Immature natural killer cell (primary cell): ENCODE results near the gene KIRREL3. TPM values are rescaled to one million over a fixed set of nuclear protein-coding genes. Genes with fewer than 3 reads are reported as not detected.

Experiments used
- DNase-seq, 3 donors: peaks; one replicate each; pipeline ENCODE4 v3.0.0; 2022; ENCODE audit warnings: mixed read lengths in 1 of 3
- H3K27ac Mint-ChIP-seq, 6 donors: one replicate each; pipeline ENCODE4 v1.8.0; 2020; ENCODE audit warnings: mixed read lengths in 6 of 6, mild to moderate bottlenecking in 5 of 6, inconsistent platforms in 4 of 6, moderate library complexity in 3 of 6
- H3K27me3 Mint-ChIP-seq, 3 donors: one replicate each; pipeline ENCODE4 v1.8.0; 2020 to 2021; ENCODE audit warnings: low read depth in 3 of 3, mild to moderate bottlenecking in 3 of 3, mixed read lengths in 3 of 3, moderate library complexity in 3 of 3, inconsistent platforms in 1 of 3
- H3K36me3 Mint-ChIP-seq, 3 donors: one replicate each; pipeline ENCODE4 v1.8.0; 2020; ENCODE audit warnings: mixed read lengths in 3 of 3, inconsistent platforms in 2 of 3, mild to moderate bottlenecking in 2 of 3
- H3K4me1 Mint-ChIP-seq, 2 donors: one replicate each; pipeline ENCODE4 v1.8.0; 2020; ENCODE audit warnings: inconsistent platforms in 2 of 2, mild to moderate bottlenecking in 2 of 2, mixed read lengths in 2 of 2, moderate library complexity in 1 of 2
- H3K4me3 Mint-ChIP-seq, 5 donors: one replicate each; pipeline ENCODE4 v1.8.0; 2020; ENCODE audit warnings: mild to moderate bottlenecking in 5 of 5, mixed read lengths in 5 of 5, inconsistent platforms in 3 of 5, moderate library complexity in 3 of 5
- H3K9me3 Mint-ChIP-seq, 6 donors: one replicate each; pipeline ENCODE4 v1.8.0; 2020; ENCODE audit warnings: mild to moderate bottlenecking in 6 of 6, mixed read lengths in 6 of 6, inconsistent platforms in 4 of 6, moderate library complexity in 3 of 6
- polyA plus RNA-seq, 3 donors: library from polyadenylated mRNA; unstranded; fragments of 300-500 nt; fragmentation: Illumina TruSeq; gene quantifications; one replicate each; pipeline ENCODE4 v1.2.3, GENCODE V29; 2021

KIRREL3 gene
- polyA plus RNA-seq, 3 donors from 2014 or later, result 0.66 TPM; not detected in 2

DNA sequence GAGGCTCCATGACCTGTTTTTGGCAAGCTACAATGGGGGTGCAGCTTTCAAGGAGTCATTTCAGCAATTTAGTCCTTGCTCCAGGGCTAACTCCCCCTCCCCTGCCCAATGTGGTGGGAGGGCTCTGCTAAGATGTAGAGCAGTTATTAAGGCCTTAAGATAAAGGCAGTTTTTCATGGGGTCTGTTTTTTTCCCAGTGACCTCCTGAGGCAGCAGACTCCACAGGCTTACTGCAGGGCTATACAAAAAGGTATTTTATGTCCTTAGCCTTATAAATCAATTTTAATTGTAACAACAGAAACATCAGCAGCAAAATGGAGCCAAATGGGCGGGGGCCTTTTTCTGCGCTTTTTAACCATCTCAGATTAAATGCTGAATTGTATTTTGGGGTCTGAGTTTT, 192.3 kb downstream of the KIRREL3 start:
- Mint-ChIP-seq H3K36me3 (no peaks in the 10 kb centered on the region), H3K9me3 (no peaks in the 10 kb centered on the region), H3K27me3 (peaks cover 4 to 10% (median 8%) of the 10 kb centered on the region in 3 donors), H3K27ac (no peak overlapping the region), H3K4me3 (no peak overlapping the region), H3K4me1 (no peaks in the 10 kb centered on the region)
- no peak for DNase-seq

DNA sequence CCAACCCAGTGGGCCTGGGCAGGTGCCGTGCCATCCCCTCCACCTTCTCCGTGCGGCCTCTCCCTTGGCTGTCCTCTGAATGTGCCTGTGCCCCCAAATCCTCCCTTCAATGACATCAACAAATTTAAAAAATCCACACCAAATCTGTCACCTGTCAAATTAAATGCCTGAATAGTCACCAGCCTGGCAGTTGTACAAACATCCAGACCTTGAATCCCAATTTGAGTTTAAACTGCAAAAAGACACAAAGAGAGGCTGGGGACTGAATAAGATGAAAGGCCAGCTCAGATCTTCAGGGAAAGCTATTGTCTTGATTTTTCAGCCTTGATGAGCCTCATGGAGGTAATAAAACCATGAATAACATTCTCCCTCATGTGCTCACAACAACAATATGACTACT, 194.7 kb downstream of the KIRREL3 start:
- DNase-seq, result no peak
- H3K27me3 Mint-ChIP-seq, result peaks cover 4 to 11% (median 10%) of the 10 kb centered on the region in 3 donors
- no peak overlapping the region for H3K27ac Mint-ChIP-seq
- no peaks in the 10 kb centered on the region for H3K4me1 Mint-ChIP-seq
- no peak overlapping the region for H3K4me3 Mint-ChIP-seq
- H3K36me3 Mint-ChIP-seq, result no peaks in the 10 kb centered on the region
- H3K9me3 Mint-ChIP-seq, result no peaks in the 10 kb centered on the region

DNA sequence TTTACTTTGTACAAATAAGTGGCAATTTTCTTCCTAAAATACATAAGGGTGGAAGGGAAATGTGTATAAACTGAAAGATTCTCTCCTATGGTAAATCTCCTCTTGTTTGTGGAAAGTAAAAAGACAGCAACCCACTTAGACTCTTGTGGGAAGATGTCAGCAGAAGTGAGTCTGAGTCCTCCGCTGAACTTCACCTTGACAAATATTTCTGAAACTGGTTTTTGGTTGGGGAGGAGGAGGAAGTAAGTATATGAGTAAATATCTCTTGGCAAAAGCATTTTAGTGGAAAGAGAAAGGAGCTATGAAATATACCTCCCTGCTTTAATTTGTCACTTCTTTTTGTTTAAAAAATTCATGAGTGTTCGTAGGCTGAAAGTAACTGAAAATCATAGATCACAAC, 196.2 kb downstream of the KIRREL3 start:
- H3K4me1 Mint-ChIP-seq, result no peaks in the 10 kb centered on the region
- H3K4me3 Mint-ChIP-seq, result no peak overlapping the region
- no peak overlapping the region for H3K27ac Mint-ChIP-seq
- no peaks in the 10 kb centered on the region for H3K36me3 Mint-ChIP-seq
- H3K27me3 Mint-ChIP-seq, result peaks cover 1 to 9% (median 6%) of the 10 kb centered on the region in 3 donors
- DNase-seq, result no peak
- no peaks in the 10 kb centered on the region for H3K9me3 Mint-ChIP-seq

DNA sequence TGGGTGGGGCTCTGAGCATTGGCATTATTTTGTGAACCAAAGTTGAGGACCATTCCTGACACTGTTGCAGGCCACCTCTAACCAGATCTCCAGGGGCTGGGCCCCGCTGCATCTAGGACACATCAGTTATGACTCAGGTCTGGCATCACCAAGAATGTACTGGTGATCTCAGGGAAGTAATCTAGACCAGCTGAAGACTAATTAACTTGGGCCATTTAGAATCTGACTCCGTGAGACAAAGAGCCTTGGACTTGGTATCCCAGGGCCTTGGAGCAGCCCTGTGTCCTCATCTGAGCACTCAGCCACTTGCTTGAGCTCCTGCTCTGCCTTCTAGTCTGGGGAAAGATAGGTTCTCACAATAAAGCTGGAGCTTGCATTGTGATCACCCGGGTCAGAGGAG, 200.6 kb downstream of the KIRREL3 start:
- H3K4me3 Mint-ChIP-seq, result no peak overlapping the region
- peaks cover 2 to 4% (median 3%) of the 10 kb centered on the region in 3 donors for H3K27me3 Mint-ChIP-seq
- H3K27ac Mint-ChIP-seq, result no peak overlapping the region
- no peaks in the 10 kb centered on the region for H3K4me1 Mint-ChIP-seq
- no peaks in the 10 kb centered on the region for H3K9me3 Mint-ChIP-seq
- H3K36me3 Mint-ChIP-seq, result no peaks in the 10 kb centered on the region
- DNase-seq, result no peak

DNA sequence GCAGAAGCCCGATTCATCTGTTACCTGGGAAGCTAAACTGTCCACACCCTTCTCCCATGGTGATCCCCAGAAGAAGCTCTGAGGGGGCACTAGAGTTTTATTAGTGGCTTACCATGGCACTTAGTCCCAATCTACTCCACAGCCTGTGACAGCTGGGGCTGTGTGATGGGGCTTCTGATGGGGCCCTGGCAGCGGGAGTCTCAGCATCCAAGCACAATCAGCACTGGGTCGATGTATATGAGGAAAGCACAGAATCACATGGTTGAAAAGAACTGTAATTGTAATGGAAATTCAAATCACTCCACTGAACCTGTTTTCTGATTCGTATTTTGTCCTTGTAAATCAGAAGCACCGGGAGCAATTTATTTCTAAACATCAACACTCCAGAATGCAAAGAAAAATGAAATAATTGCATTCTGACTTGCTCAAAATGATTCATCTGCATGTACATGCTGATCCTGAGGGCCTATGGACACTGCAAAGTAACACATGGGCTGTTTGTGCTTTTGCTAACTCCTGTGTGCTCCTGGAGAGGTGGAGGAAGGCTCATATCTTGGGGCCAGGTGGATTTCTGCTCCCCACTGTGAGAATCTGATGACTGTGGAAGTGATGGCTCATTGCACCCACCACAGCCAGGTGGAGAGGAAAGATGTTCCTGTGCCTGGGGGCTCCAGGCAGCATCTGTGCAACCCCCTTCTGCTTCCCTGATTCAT, 203.0 kb downstream of the KIRREL3 start:
- no peaks in the 10 kb centered on the region for H3K9me3 Mint-ChIP-seq
- no peak for DNase-seq
- no peaks in the 10 kb centered on the region for H3K4me1 Mint-ChIP-seq
- H3K27ac Mint-ChIP-seq, result no peak overlapping the region
- H3K27me3 Mint-ChIP-seq, result peaks cover 0 to 4% (median 2%) of the 10 kb centered on the region in 3 donors
- H3K4me3 Mint-ChIP-seq, result no peak overlapping the region
- H3K36me3 Mint-ChIP-seq, result no peaks in the 10 kb centered on the region

DNA sequence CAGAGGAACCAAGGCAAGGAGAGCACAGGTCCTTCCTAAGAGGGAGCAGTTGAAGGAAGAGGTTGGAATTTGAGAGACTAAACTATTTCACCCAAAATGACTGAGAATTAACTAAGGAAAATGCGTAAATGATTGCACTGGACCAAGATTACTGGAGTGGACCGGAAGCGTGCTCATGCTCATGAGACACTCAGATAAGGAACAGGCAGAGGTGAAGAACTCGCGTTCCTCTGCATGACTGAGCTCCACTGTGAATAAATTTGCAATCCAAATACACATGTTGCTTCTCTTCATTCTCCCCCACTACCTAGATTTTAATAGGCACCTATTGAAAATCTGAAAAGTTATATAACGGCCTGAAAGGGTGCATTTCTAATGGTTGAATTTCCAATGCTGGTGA, 207.0 kb downstream of the KIRREL3 start:
- H3K27ac Mint-ChIP-seq, result no peak overlapping the region
- no peak for DNase-seq
- no peaks in the 10 kb centered on the region for H3K4me1 Mint-ChIP-seq
- H3K9me3 Mint-ChIP-seq, result no peaks in the 10 kb centered on the region
- H3K4me3 Mint-ChIP-seq, result no peak overlapping the region
- no peaks in the 10 kb centered on the region for H3K36me3 Mint-ChIP-seq
- H3K27me3 Mint-ChIP-seq, result peaks cover 0 to 9% (median 1%) of the 10 kb centered on the region in 3 donors

DNA sequence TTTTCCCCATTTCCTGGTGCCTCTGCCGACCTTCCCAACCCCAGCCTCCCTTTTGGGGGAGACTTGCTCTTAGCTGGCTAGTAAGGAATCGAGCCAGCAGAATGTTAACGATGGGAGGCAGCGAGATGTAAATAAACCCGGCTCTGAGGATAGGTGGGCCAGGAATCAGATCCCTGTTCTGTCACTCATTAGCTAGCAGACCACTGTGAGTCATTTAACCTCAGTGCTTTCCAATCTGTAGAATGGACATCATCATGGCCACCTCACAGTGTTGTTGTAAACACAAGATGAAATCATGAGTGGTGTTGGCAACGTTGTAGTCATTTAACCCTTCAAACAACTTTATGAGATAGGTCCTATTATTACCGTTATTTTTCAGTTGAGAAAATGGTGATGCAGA, 208.6 kb downstream of the KIRREL3 start:
- H3K9me3 Mint-ChIP-seq, result no peaks in the 10 kb centered on the region
- no peak overlapping the region for H3K27ac Mint-ChIP-seq
- no peak for DNase-seq
- no peak overlapping the region for H3K4me3 Mint-ChIP-seq
- peaks cover 0 to 9% (median 2%) of the 10 kb centered on the region in 3 donors for H3K27me3 Mint-ChIP-seq
- H3K36me3 Mint-ChIP-seq, result no peaks in the 10 kb centered on the region
- H3K4me1 Mint-ChIP-seq, result no peaks in the 10 kb centered on the region

DNA sequence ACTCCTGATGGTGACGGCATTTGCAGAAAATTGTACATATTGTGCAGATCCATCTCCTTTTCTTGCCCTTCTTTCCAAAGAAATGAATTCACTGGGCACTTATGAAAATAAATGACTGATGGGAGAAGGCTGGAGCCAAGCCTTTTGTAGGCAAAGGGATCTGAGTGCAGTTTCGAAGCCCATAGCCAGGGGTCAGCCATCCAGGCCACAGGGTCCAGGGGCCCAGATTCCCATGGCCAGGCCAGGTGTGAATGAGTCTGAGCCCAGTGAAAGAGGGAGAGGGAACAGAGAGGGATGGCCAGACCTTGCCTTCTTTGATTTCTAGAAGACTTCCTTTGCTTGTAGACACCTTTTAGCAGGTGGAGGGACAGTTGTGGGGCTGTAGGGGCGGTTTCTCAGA, 209.1 kb downstream of the KIRREL3 start:
- no peak overlapping the region for H3K27ac Mint-ChIP-seq
- H3K4me3 Mint-ChIP-seq, result no peak overlapping the region
- H3K27me3 Mint-ChIP-seq, result peaks cover 0 to 9% (median 3%) of the 10 kb centered on the region in 3 donors
- no peaks in the 10 kb centered on the region for H3K9me3 Mint-ChIP-seq
- DNase-seq, result no peak
- no peaks in the 10 kb centered on the region for H3K4me1 Mint-ChIP-seq
- no peaks in the 10 kb centered on the region for H3K36me3 Mint-ChIP-seq

DNA sequence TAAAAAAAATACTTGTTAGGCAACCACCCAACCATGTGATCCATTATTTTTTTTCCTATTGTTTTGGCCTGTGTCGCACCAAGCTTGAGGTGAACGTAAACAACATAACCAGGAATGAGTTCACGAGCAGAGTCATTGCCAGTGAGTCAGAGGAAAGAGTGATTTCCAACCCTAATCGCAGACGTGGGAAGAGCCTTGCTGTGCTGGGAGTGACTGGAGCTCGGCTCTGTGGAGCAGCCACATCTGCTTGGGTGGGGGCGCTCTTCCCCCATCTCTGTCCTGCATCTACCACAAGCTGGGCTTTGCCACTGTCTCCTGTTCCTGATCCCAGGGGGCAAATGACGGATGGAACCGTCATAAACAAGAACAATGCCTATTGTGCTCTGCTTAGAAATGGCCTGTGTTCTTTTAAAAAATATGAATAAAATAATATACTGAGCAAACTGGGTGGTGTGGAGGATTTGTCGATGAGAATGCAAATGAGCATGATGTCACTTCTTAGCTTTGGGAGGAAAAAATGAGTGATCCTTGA, 210.0 kb downstream of the KIRREL3 start:
- Mint-ChIP-seq H3K27ac (no peak overlapping the region), H3K4me3 (no peak overlapping the region), H3K4me1 (no peaks in the 10 kb centered on the region), H3K36me3 (no peaks in the 10 kb centered on the region), H3K9me3 (no peaks in the 10 kb centered on the region), H3K27me3 (peaks cover 0 to 9% (median 3%) of the 10 kb centered on the region in 3 donors)
- no peak for DNase-seq

DNA sequence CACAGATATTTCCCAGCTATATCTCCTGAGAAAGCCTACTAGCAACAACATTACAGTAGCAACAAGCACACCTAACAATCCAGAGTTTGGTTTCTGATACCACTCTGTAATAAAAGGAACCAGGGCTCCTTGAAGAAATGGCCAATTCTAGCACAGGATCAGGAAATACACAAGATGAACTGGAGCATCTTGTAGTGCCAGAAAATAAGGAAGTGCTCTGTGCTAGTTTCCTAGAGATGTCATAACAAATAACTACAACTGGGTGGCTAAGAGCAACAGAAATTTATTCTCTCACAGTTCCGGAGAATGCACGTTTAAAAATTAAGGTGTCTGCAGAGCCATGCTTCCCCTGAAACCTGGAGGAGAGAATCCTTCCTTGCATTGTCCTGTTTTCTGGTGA, 217.8 kb downstream of the KIRREL3 start:
- Mint-ChIP-seq H3K27ac (no peak overlapping the region), H3K27me3 (peaks cover 2 to 11% (median 3%) of the 10 kb centered on the region in 3 donors), H3K4me1 (no peaks in the 10 kb centered on the region), H3K36me3 (no peaks in the 10 kb centered on the region), H3K9me3 (no peaks in the 10 kb centered on the region), H3K4me3 (no peak overlapping the region)
- DNase-seq, result no peak

DNA sequence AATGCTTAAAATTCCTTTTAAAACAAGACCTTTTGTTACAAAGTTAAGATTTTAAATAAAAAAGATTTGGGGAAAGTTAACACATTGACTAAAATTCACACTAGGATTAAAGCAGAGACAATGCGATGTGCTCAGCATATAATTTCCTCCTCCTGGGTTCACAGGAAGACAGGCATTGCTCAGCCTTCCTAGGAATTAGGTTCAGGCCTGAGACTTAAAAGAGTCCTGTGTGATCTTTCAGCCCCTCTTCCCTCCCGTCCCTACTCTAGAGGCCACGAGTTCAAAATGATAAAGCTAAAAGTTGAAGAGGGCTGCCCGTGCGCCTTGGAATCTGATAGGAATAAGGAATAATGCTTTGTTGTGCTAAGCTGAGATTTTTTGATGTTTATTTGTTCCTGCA, 218.6 kb downstream of the KIRREL3 start:
- DNase-seq, result no peak
- Mint-ChIP-seq H3K9me3 (no peaks in the 10 kb centered on the region), H3K4me3 (no peak overlapping the region), H3K27ac (no peak overlapping the region), H3K36me3 (no peaks in the 10 kb centered on the region), H3K27me3 (peaks cover 2 to 11% (median 3%) of the 10 kb centered on the region in 3 donors), H3K4me1 (no peaks in the 10 kb centered on the region)

DNA sequence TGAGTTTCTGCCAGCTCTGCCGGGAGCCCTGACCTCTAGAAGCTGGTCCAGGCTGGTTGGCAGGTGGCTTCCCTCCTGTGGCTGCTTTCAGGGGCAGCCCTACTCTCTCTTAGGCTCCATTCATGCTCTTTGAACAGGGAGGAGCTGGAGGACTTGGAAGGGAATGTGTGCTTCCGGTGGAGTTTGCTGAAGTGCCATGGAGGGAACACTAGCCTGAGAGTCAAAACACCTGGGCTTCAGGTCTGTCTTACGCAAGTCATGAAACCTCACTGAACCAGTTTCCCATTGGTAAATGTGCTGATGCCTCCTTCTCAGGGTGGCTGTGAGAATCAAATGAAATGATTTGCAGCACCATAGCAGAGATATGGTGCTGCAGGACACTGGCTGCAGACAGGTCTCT, 224.5 kb downstream of the KIRREL3 start:
- no peak overlapping the region for H3K4me3 Mint-ChIP-seq
- no peak overlapping the region for H3K27ac Mint-ChIP-seq
- H3K4me1 Mint-ChIP-seq, result no peaks in the 10 kb centered on the region
- H3K36me3 Mint-ChIP-seq, result no peaks in the 10 kb centered on the region
- peaks cover 5 to 6% (median 6%) of the 10 kb centered on the region in 3 donors for H3K27me3 Mint-ChIP-seq
- DNase-seq, result no peak
- no peaks in the 10 kb centered on the region for H3K9me3 Mint-ChIP-seq

DNA sequence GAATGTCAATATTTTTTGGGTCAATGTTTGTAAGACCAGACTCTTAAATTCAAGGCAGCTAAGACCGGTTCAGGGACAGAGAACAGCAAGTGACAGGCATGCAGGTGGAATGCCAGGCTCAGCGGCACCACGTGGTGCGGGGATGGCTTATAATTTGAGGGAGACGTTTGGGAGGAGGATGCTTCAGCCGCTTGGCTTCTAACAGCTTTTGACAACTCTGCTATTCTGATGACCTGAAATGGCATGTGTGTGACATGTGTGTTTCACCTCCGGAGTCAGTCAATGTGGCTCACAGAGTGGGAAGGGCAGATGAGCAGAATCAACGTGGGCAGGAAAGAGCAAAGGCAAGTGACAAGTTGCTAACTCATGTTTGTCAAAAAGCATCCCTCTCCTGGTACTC, 228.3 kb downstream of the KIRREL3 start:
- peaks cover 2 to 5% (median 3%) of the 10 kb centered on the region in 3 donors for H3K27me3 Mint-ChIP-seq

DNA sequence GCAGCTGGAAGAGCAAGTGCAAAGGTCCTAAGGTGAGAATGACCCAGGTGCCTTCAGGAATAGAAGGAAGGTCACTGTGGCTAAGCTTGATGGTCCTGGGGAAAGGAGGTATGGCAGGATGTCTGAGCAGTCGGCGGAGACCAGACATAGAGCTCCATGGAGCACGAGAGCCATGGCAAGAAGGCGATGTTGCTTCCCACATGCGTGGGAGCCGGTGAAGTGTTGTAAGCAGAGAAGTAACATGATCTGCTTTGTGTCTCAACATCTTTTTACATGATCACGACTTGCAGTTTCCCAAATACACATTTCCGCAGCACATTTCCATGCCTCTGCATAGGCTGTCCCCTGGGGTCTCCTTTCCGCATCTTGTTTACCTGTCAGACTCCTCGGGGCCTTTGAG, 231.9 kb downstream of the KIRREL3 start:
- no peaks in the 10 kb centered on the region for H3K4me1 Mint-ChIP-seq
- H3K36me3 Mint-ChIP-seq, result no peaks in the 10 kb centered on the region
- H3K4me3 Mint-ChIP-seq, result no peak overlapping the region
- H3K27me3 Mint-ChIP-seq, result peaks cover 2 to 5% (median 2%) of the 10 kb centered on the region in 3 donors
- no peak overlapping the region for H3K27ac Mint-ChIP-seq
- H3K9me3 Mint-ChIP-seq, result peaks cover 0 to 2% (median 0%) of the 10 kb centered on the region in 6 donors
- DNase-seq, result no peak

More for the DNA sequence above, 228.3 kb downstream of the KIRREL3 start:
- Mint-ChIP-seq H3K9me3 (peaks cover 0 to 2% (median 0%) of the 10 kb centered on the region in 6 donors), H3K4me1 (no peaks in the 10 kb centered on the region), H3K36me3 (no peaks in the 10 kb centered on the region), H3K27ac (no peak overlapping the region), H3K4me3 (no peak overlapping the region)
- DNase-seq, result no peak

DNA sequence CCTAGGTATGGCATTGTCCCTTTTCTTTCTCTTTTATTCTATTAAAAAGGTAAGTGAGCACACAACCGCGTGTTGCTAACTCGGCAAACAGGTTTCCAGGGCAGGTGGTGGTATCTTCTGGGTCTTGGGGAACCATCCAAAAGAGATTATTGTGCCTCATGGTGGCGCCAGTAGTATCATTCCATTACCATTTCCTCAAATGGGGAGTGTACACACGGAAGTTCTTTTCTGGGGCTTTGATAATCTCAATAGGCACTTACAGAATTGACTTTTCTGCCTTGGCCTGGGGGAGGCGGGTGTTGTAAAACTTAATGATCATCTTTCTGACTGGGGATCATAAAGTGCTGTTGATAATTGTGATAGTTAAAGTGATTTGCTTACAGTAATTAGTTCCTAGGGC, 234.1 kb downstream of the KIRREL3 start:
- Mint-ChIP-seq H3K4me1 (no peaks in the 10 kb centered on the region), H3K4me3 (no peak overlapping the region), H3K9me3 (peaks cover 0 to 2% (median 0%) of the 10 kb centered on the region in 6 donors), H3K27ac (no peak overlapping the region), H3K36me3 (no peaks in the 10 kb centered on the region), H3K27me3 (peaks cover 0 to 2% (median 2%) of the 10 kb centered on the region in 3 donors)
- no peak for DNase-seq
